GM18870 (cell line): ENCODE measurements around the gene LRMDA.
"Not testable (repeated sequence)": the region's sequence is repeated elsewhere in the genome, so short reads cannot be mapped to it uniquely, and the experiment has no call there.

Experiments used
- ATAC-seq: cut with Tn5 transposase; IDR thresholded peaks from one replicate; pipeline ENCODE4 v1.9.1; 2021; ENCODE audit warnings: moderate library complexity; ENCODE audit not compliant: unreplicated experiment

Gene LRMDA

GRCh38 chr10:76572021-76572420, 1140.6 kb downstream of the LRMDA start:
- no peak for ATAC-seq

- ATAC-seq: no peak
These were observed 1145.0 kb downstream of the LRMDA start for GRCh38 chr10:76576276-76576962.

- no peak for ATAC-seq
These were observed 1146.0 kb downstream of the LRMDA start for GRCh38 chr10:76577455-76577854.

DNA sequence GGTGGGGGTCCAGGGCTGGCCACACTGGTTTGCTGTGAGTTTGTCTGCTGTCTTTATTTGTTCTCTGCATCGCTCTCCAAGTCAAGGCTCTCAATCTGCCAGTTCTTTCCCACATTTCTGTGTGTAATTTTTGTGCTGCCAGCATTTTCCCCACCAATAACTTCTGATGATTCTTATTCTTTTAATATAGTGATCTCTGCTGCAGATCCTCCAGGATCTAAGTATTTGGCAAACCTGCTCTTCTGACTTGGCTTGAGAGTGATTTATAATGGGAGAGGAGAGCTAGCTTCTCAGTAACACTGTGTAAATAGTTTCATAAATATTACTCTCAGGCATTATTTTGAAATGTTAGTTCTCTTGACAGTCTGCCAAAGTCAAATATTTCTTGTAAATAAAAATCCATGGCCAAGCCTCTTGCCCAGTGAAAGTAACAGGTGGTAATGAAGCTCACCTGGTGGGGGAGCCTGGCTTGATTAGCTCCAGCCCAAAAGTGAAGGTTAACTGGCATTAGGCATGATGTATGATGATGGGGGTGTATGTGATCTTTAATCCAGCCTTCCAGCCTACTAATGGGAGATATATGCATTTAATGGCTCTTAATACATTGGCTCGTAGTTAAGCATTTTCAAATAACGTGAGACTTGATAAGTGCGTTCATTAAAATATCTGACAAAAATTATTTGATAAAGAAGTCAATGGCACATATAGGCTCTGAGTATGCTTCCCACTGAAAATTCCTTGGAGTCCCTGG, 1150.3 kb downstream of the LRMDA start:
- no peak for ATAC-seq

DNA sequence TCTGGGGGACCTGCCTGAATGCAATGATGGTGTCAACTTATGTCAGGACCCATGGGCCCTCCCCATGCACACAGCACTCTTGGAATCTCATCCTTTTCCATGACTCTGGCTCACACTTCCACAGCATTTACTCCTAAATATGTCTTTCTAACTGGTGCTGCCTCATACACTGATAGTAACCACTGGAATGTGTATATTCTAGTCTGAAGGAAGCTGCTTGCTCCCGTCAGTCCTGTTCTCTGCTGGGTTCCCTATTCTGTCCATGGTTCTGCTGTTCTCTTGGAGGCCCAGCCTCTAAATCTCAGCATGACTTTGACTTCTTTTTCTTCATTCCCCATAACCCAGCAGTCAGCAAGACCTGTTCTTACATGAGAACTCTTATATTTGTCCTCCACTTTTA, 1151.1 kb downstream of the LRMDA start:
- no peak for ATAC-seq

DNA sequence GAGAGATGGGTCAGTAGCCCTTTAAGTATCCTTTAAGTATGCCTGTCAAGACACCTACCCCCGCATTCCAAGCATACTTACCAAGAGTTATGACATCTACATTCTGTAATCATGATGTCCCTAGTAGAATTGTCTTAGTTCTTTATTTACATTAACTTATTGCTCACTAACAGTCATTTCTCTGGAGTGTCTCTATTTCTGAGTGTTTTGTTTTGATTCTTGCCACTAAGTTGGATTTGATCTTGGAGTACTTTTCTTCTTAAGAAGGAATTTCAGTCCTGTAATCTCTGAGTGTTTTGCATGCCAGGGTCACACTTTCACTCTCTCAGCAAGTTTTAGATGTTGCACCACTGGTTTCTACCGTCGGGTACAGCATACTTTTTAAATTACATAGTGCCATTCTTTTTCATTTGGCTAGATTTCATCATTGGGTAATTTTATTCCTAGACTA, 1152.3 kb downstream of the LRMDA start:
- ATAC-seq: no peak

DNA sequence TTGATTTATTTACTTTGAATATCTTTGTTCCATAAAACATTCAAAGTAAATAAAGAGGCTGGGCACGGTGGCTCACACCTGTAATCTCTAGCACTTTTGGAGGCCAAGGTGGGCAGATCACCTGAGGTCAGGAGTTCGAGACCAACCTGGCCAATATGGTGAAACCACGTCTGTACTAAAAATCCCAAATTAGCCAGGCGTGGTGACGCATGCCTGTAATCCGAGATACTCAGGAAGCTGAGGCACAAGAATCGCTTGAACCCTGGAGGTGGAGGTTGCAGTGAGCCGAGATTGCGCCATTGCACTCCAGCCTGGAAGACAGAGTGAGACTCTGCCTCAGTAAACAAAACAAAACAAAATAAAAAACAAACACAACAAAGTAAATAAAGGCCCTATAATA, 1153.0 kb downstream of the LRMDA start:
- ATAC-seq: not testable (repeated sequence)
